Nephron progenitor cell (in vitro differentiated cells): ENCODE data around the gene REEP3.

ENCODE experiments used
- DNase-seq: peaks from one replicate; pipeline ENCODE4 v3.0.0; 2021
- H3K27ac Mint-ChIP-seq: 2 replicates; pipeline ENCODE4 v1.8.0; 2021; ENCODE audit warnings: mild to moderate bottlenecking, moderate library complexity, mixed read lengths
- H3K27me3 Mint-ChIP-seq: 2 replicates; pipeline ENCODE4 v1.8.0; 2021; ENCODE audit warnings: mild to moderate bottlenecking, low read depth, mixed read lengths; ENCODE audit not compliant: poor library complexity
- H3K36me3 Mint-ChIP-seq: 2 replicates; pipeline ENCODE4 v1.8.0; 2021; ENCODE audit warnings: low read depth, mixed read lengths
- H3K4me1 Mint-ChIP-seq: 2 replicates; pipeline ENCODE4 v1.8.0; 2021; ENCODE audit warnings: mixed read lengths
- H3K4me3 Mint-ChIP-seq: 2 replicates; pipeline ENCODE4 v1.8.0; 2021; ENCODE audit warnings: mild to moderate bottlenecking, moderate library complexity, mixed read lengths
- H3K9me3 Mint-ChIP-seq: 2 replicates; pipeline ENCODE4 v1.8.0; 2021; ENCODE audit warnings: mild to moderate bottlenecking, moderate library complexity, mixed read lengths
- CTCF ChIP-seq: fragments of 200-600 bp; sonication (generic); IDR thresholded peaks from 2 replicates; pipeline ENCODE4 v1.5.0; 2021; ENCODE audit warnings: antibody characterized with exemption

REEP3 gene

GRCh38 chr10:63608511-63608910 is 87.3 kb downstream of the REEP3 start:
- H3K27me3 Mint-ChIP-seq = no peaks in the 10 kb centered on the region
- H3K27ac Mint-ChIP-seq = no peak overlapping the region
- no peaks in the 10 kb centered on the region for H3K9me3 Mint-ChIP-seq
- DNase-seq = no peak
- no peak for TF ChIP-seq CTCF
- H3K4me3 Mint-ChIP-seq = no peak overlapping the region
- H3K4me1 Mint-ChIP-seq = no peaks in the 10 kb centered on the region
- peaks cover 9% of the 10 kb centered on the region for H3K36me3 Mint-ChIP-seq

- no peak for TF ChIP-seq CTCF
- no peaks in the 10 kb centered on the region for H3K27me3 Mint-ChIP-seq
- H3K36me3 Mint-ChIP-seq = peaks cover 12% of the 10 kb centered on the region
- no peak overlapping the region for H3K4me3 Mint-ChIP-seq
- no peak for DNase-seq
- H3K27ac Mint-ChIP-seq = no peak overlapping the region
- H3K9me3 Mint-ChIP-seq = no peaks in the 10 kb centered on the region
- H3K4me1 Mint-ChIP-seq = peaks cover 3% of the 10 kb centered on the region
These were observed 89.9 kb downstream of the REEP3 start for GRCh38 chr10:63611078-63611477.

DNA sequence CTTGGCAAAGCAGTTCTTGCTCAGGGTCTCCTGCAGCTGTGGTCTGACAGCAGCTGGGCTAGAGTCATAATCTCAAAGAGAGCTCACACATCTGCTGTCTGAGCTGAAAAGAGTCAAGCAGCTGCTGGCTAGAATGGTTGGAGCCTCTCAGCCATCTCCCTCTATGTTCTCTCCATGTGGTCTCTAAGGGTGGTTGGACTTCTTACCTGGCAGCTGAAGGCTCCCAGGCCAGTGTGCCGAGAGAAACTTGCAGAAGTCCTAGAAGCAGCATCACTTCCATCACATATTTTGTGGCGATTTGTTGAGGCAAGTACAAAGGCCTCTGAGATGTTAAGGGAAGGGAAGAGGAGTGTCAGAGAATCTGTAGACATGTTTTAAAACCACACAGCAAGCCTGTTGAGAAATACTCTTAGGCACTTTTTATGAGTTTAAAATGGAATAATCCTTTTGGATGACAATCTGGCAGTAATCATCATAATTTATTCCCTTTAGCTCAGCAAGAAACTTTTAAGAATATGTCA is 93.2 kb downstream of the REEP3 start:
- no peaks in the 10 kb centered on the region for H3K9me3 Mint-ChIP-seq
- no peak for DNase-seq
- H3K36me3 Mint-ChIP-seq = peaks cover 23% of the 10 kb centered on the region
- peaks cover 12% of the 10 kb centered on the region for H3K4me1 Mint-ChIP-seq
- no peaks in the 10 kb centered on the region for H3K27me3 Mint-ChIP-seq
- no peak overlapping the region for H3K4me3 Mint-ChIP-seq
- no peak for TF ChIP-seq CTCF
- H3K27ac Mint-ChIP-seq = peak overlapping the region; percentile 3

DNA sequence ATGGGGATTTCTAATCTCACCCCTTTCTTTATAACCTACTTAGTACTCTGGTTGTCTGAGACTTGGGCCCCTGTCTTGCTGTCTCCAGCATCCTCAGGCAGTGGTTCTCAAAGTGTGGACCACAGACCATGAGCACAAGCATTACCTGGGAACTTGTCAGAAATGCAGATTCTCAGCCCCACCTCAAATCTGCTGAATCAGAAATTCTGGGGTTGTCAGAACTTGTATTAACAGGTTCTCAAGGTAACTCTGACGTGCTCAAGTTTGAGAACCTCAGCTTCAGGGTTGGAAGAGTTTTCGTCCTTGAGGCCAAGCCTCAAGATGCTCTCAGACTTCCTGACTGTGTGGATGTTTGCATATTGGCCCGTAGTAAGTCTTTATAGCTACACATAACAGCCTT is 97.4 kb downstream of the REEP3 start:
- peaks cover 39% of the 10 kb centered on the region for H3K36me3 Mint-ChIP-seq
- TF ChIP-seq CTCF = no peak
- H3K9me3 Mint-ChIP-seq = no peaks in the 10 kb centered on the region
- peak overlapping the region; percentile 57 for H3K27ac Mint-ChIP-seq
- no peak overlapping the region for H3K4me3 Mint-ChIP-seq
- no peak for DNase-seq
- no peaks in the 10 kb centered on the region for H3K27me3 Mint-ChIP-seq
- H3K4me1 Mint-ChIP-seq = peaks cover 14% of the 10 kb centered on the region

DNA sequence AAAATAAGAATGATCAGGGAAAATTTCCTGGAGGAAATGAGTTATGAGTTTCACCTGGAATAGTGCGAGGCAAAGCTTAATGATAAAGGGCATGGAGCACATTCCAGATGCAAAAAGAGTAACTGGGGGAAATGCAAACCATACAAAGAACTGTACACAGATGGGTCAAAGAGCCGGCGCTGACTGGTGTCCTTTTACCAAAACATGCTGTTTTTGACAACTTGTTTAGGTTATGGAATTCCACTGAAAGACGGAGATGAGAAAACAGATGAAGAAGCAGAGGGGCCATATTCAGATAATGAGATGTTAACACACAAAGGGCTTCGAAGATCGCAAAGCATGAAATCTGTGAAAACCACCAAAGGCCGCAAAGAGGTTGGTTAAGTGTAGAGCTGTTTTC is 98.2 kb downstream of the REEP3 start:
- Mint-ChIP-seq H3K9me3 (no peaks in the 10 kb centered on the region), H3K36me3 (peaks cover 39% of the 10 kb centered on the region), H3K4me3 (no peak overlapping the region), H3K4me1 (peaks cover 14% of the 10 kb centered on the region), H3K27me3 (no peaks in the 10 kb centered on the region), H3K27ac (peak overlapping the region; percentile 89)
- DNase-seq = no peak
- TF ChIP-seq CTCF = no peak

GRCh38 chr10:63622097-63622496 is 100.9 kb downstream of the REEP3 start:
- H3K27ac Mint-ChIP-seq = no peak overlapping the region
- peaks cover 36% of the 10 kb centered on the region for H3K4me1 Mint-ChIP-seq
- TF ChIP-seq CTCF = no peak
- no peak overlapping the region for H3K4me3 Mint-ChIP-seq
- no peaks in the 10 kb centered on the region for H3K27me3 Mint-ChIP-seq
- DNase-seq = no peak
- H3K9me3 Mint-ChIP-seq = no peaks in the 10 kb centered on the region
- peaks cover 33% of the 10 kb centered on the region for H3K36me3 Mint-ChIP-seq
